GM12878 (cell line): Measurements from ENCODE around the gene HMCN2. TPM values are rescaled to one million over a fixed set of nuclear protein-coding genes. Genes with fewer than 3 reads are reported as not detected.

Source experiments
- ATAC-seq: fragments of 200-7000 bp; cut with Tn5 transposase; 3 replicates; pipeline ENCODE4 v1.9.1; 2020; ENCODE audit warnings: mild to moderate bottlenecking, moderate library complexity
- BruUV-seq: library from RNA; stranded (reverse); fragments of 400-500 nt; replicated peaks from 2 replicates; lab custom pipeline; 2021; lab: Mats Ljungman, UMichigan
- CTCF ChIA-PET: fragments of 300-600 bp; sonication (Branson Sonifier 250); formaldehyde crosslinking; extraction: SDS; loops from one replicate; lab custom pipeline; 2021; ENCODE audit warnings: inconsistent platforms; lab: Yijun Ruan, JAX
- POLR2A ChIA-PET: fragments of 350-600 bp; formaldehyde crosslinking; extraction: SDS; loops from one replicate; lab custom pipeline; 2021; ENCODE audit warnings: inconsistent platforms; lab: Charles Lee
- RAD21 ChIA-PET: fragments of 300-600 bp; sonication (Branson Sonifier 250); formaldehyde crosslinking; loops from one replicate; lab custom pipeline; 2023; ENCODE audit warnings: antibody characterized with exemption; ENCODE audit not compliant: unreplicated experiment; lab: Charles Lee
- SMC1A ChIA-PET: fragments of 300-600 bp; sonication (Branson Sonifier 250); formaldehyde crosslinking; loops from one replicate; lab custom pipeline; 2023; ENCODE audit not compliant: unreplicated experiment, uncharacterized antibody; lab: Charles Lee
- DNase-seq: peaks from one replicate; pipeline ENCODE4 v3.0.0-alpha.2; 2011; ENCODE audit warnings: low read depth, low spot score
- FAIRE-seq: peaks from 3 replicates; lab custom pipeline; 2011; peaks lifted over from hg19 to GRCh38; lab: Jason Lieb, UNC
- H2AFZ ChIP-seq: 2 replicates; pipeline ENCODE4 v1.6.0; 2011; ENCODE audit warnings: low read depth, low read length, control low read depth; ENCODE audit not compliant: control insufficient read depth
- H3K27ac ChIP-seq: 2 replicates; pipeline ENCODE4 v1.5.1; 2011; ENCODE audit warnings: control low read depth; ENCODE audit not compliant: control insufficient read depth, insufficient read depth
- H3K27me3 ChIP-seq, 2 experiments: replicated peaks in 1 of 2; 2 replicates each; pipeline versions ENCODE4 v1.6.0 to v1.6.1; 2011; ENCODE audit warnings: low read length in 1 of 2; ENCODE audit not compliant: control insufficient read depth in 2 of 2, insufficient read depth in 2 of 2
- H3K36me3 ChIP-seq, 2 experiments: 2 replicates each; pipeline ENCODE4 v1.5.1; 2011; ENCODE audit warnings: low read length in 1 of 2; ENCODE audit not compliant: control insufficient read depth in 2 of 2, insufficient read depth in 2 of 2
- H3K4me1 ChIP-seq: 2 replicates; pipeline ENCODE4 v1.6.1; 2011; ENCODE audit warnings: mild to moderate bottlenecking, low read length, moderate library complexity, mixed read lengths; ENCODE audit not compliant: control insufficient read depth, insufficient read depth
- H3K4me2 ChIP-seq: 2 replicates; pipeline ENCODE4 v1.6.0; 2011; ENCODE audit warnings: control low read depth; ENCODE audit not compliant: control insufficient read depth, insufficient read depth
- H3K4me3 ChIP-seq: fragments of 200-600 bp; sonication (generic); 2 replicates; pipeline ENCODE4 v1.5.1; 2016
- H3K79me2 ChIP-seq: 2 replicates; pipeline ENCODE4 v1.6.0; 2011; ENCODE audit warnings: low read length; ENCODE audit not compliant: control insufficient read depth, insufficient read depth
- H3K9ac ChIP-seq: 2 replicates; pipeline ENCODE4 v1.8.0; 2011; ENCODE audit warnings: low read length, control low read depth, mixed read lengths; ENCODE audit not compliant: control insufficient read depth, insufficient read depth
- H3K9me3 ChIP-seq: replicated peaks from 3 replicates; pipeline ENCODE4 v1.5.1; 2011; ENCODE audit warnings: mild to moderate bottlenecking, low read length; ENCODE audit not compliant: control insufficient read depth, insufficient read depth
- H4K20me1 ChIP-seq: 2 replicates; pipeline ENCODE4 v1.6.0; 2011; ENCODE audit not compliant: control insufficient read depth, insufficient read depth
- BCLAF1 ChIP-seq: fragments of 450-650 bp; IDR thresholded peaks from 2 replicates; pipeline ENCODE4 v1.6.1; 2017; ENCODE audit warnings: antibody characterized with exemption, mild to moderate bottlenecking, moderate library complexity
- CEBPZ ChIP-seq: fragments of 150-350 bp; IDR thresholded peaks from 2 replicates; pipeline ENCODE4 v1.6.1; 2016; ENCODE audit warnings: low read depth, low read length
- CREM ChIP-seq: IDR thresholded peaks from 2 replicates; pipeline ENCODE4 v1.6.1; 2014; ENCODE audit warnings: antibody characterized with exemption, low read depth
- E2F4 ChIP-seq: IDR thresholded peaks from 2 replicates; pipeline ENCODE4 v1.6.1; 2012; ENCODE audit warnings: low read depth, low read length, improper control_type of control experiment
- IRF3 ChIP-seq: fragments of 450-650 bp; IDR thresholded peaks from 2 replicates; pipeline ENCODE4 v1.6.1; 2014; ENCODE audit warnings: mild to moderate bottlenecking
- JUNB ChIP-seq: IDR thresholded peaks from 2 replicates; pipeline ENCODE4 v1.6.1; 2016; ENCODE audit warnings: antibody characterized with exemption, mild to moderate bottlenecking
- MTA2 ChIP-seq: fragments of 450-650 bp; IDR thresholded peaks from 2 replicates; pipeline ENCODE4 v1.6.1; 2016; ENCODE audit warnings: low read depth, mild to moderate bottlenecking, moderate library complexity
- MYB ChIP-seq: fragments of 150-350 bp; IDR thresholded peaks from 2 replicates; pipeline ENCODE4 v1.6.1; 2014; ENCODE audit warnings: mild to moderate bottlenecking, low read depth, low read length, borderline replicate concordance
- PKNOX1 ChIP-seq: fragments of 450-650 bp; IDR thresholded peaks from 2 replicates; pipeline ENCODE4 v1.6.1; 2016; ENCODE audit warnings: mild to moderate bottlenecking
- POLR2AphosphoS2 ChIP-seq: IDR thresholded peaks from 2 replicates; pipeline ENCODE4 v1.6.1; 2011; ENCODE audit warnings: low read depth, mild to moderate bottlenecking, low read length, improper control_type of control experiment, moderate library complexity
- RAD21 ChIP-seq: IDR thresholded peaks from 2 replicates; pipeline ENCODE4 v1.6.1; 2011; ENCODE audit warnings: mild to moderate bottlenecking, low read depth, low read length, moderate library complexity; ENCODE audit not compliant: insufficient read depth
- TARDBP ChIP-seq: IDR thresholded peaks from 2 replicates; pipeline ENCODE4 v1.6.1; 2016; ENCODE audit warnings: borderline replicate concordance
- TBL1XR1 ChIP-seq: IDR thresholded peaks from 2 replicates; pipeline ENCODE4 v1.6.1; 2012; ENCODE audit warnings: low read depth, low read length, improper control_type of control experiment
- ZNF622 ChIP-seq: fragments of 450-650 bp; IDR thresholded peaks from 2 replicates; pipeline ENCODE4 v1.6.1; 2017; ENCODE audit warnings: mild to moderate bottlenecking, inconsistent platforms
- WGBS: methylation state at CpG from one replicate; pipeline ENCODE4 v1.1.6; 2016; ENCODE audit warnings: low lambda C conversion rate; ENCODE audit not compliant: insufficient replicate concordance, insufficient coverage; ENCODE audit errors: missing lambda C conversion rate; 5-methylcytosine and 5-hydroxymethylcytosine counted together
- in situ Hi-C: fragments of 300-500 bp; cut with MboI; formaldehyde crosslinking; loops from 9 replicates; pipeline ENCODE4 v1.14.3; 2018; ENCODE audit warnings: mixed read lengths
- intact Hi-C: fragments of 100-400 bp; cut with micrococcal nuclease; formaldehyde crosslinking; loops from one replicate; pipeline ENCODE4 v1.14.2; 2022; ENCODE audit not compliant: unreplicated experiment
- polyA plus RNA-seq, 11 experiments: library from polyadenylated mRNA; depleted of rRNA in 4 of 11; unstranded in 6 of 11; stranded (reverse) in 5 of 11; fragments of >200 nt; fragmentation: Nextera tagmentation in 4 of 11; fragmentation: Illumina TruSeq in 1 of 11; extraction: Ambion mirVana in 4 of 11; extraction: Trizol in 1 of 11; gene quantifications; 1 replicate in 1 of 11; 2 replicates in 10 of 11; pipeline versions ENCODE4 v1.2.1 to v1.2.3, GENCODE V29; 2011 to 2016; ENCODE audit warnings: inconsistent platforms in 2 of 11, missing spikeins in 2 of 11, low read depth in 1 of 11
- total RNA-seq, 4 experiments: library from RNA; depleted of rRNA in 3 of 4; stranded (reverse); fragments of >200 nt in 3 of 4; fragmentation: Illumina TruSeq in 1 of 4; extraction: Trizol in 1 of 4; gene quantifications; 2 replicates each; pipeline versions ENCODE4 v1.2.1 to v1.2.3, GENCODE V29; 2013 to 2021

HMCN2 gene
- total and polyA plus RNA-seq, 10 of the 15 experiments (the other 5 are each of a cell fraction or from before 2014, with no cell fraction given): 0.04 TPM; not detected in 9

- SMC1A ChIA-PET: no interaction called here
- 25% methylated on average over 5 of the region's 5 CpGs for WGBS
- in situ Hi-C loops (no loop called here), intact Hi-C loops (no loop called here)
- RAD21 ChIA-PET: no interaction called here
- H3K27ac ChIP-seq: no peak overlapping the region
- no peaks in the 10 kb centered on the region for H3K79me2 ChIP-seq
- H4K20me1 ChIP-seq: no peaks in the 10 kb centered on the region
- H3K4me1 ChIP-seq: no peaks in the 10 kb centered on the region
- H3K9me3 ChIP-seq: no peaks in the 10 kb centered on the region
- FAIRE-seq: no peak
- H3K4me2 ChIP-seq: no peak overlapping the region
- H3K9ac ChIP-seq: no peak overlapping the region
- no peak overlapping the region for H2AFZ ChIP-seq
- POLR2A ChIA-PET: no interaction called here
- no TSS peak for BruUV-seq
- no peak for ATAC-seq
- peaks cover 1 to 3% of the 10 kb centered on the region in 2 experiments; a peak in 3 of 4 replicates for H3K27me3 ChIP-seq
- DNase-seq: no peak
- CTCF ChIA-PET: interaction anchor here (0.5 kb wide), 1 partner anchor 122 kb away, joined by 3 read pairs; no protein-coding TSS in a partner anchor
- no peak overlapping the region for H3K4me3 ChIP-seq
- no peaks in the 10 kb centered on the region for H3K36me3 ChIP-seq
- no peak for TF ChIP-seq POLR2AphosphoS2
- TF ChIP-seq CEBPZ: no peak
- TF ChIP-seq IRF3: no peak
- TF ChIP-seq ZNF622: no peak
- TF ChIP-seq CREM: no peak
- TF ChIP-seq MYB: no peak
- TF ChIP-seq JUNB: no peak
- TF ChIP-seq TBL1XR1: no peak
- TF ChIP-seq PKNOX1: no peak
- no peak for TF ChIP-seq MTA2
- TF ChIP-seq TARDBP: no peak
- no peak for TF ChIP-seq BCLAF1
- no peak for TF ChIP-seq RAD21
- TF ChIP-seq E2F4: no peak
Observed at GRCh38 chr9:130291474-130291873, 25.9 kb downstream of the HMCN2 start.
